NB4 (cell line): ENCODE results near the gene GPATCH3.

Experiments used
- POLR2A ChIP-seq: IDR thresholded peaks from 2 replicates; pipeline ENCODE4 v1.6.1; 2011; ENCODE audit warnings: mild to moderate bottlenecking; ENCODE audit not compliant: insufficient read length; ENCODE audit errors: extremely low read depth
- TF ChIP-seq, protein P1 (sequence below): IDR thresholded peaks from one replicate; pipeline ENCODE4 v1.5.1; 2012; ENCODE audit warnings: low read depth, low read length
- TF ChIP-seq, protein P2 (sequence below): IDR thresholded peaks from 2 replicates; pipeline ENCODE4 v1.6.1; 2011; ENCODE audit warnings: low read depth, low read length

DNA sequence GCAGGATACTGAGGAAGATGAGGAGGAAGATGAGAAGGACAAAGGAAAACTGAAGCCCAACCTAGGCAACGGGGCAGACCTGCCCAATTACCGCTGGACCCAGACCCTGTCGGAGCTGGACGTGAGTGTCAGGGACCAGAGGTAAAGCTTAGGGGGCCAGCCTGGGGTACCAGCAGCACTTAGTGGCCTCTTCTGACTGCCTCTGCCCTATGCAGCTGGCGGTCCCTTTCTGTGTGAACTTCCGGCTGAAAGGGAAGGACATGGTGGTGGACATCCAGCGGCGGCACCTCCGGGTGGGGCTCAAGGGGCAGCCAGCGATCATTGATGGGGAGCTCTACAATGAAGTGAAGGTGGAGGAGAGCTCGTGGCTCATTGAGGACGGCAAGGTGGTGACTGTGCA, 42.4 kb upstream of the GPATCH3 start:
- TF ChIP-seq, protein P1, sequence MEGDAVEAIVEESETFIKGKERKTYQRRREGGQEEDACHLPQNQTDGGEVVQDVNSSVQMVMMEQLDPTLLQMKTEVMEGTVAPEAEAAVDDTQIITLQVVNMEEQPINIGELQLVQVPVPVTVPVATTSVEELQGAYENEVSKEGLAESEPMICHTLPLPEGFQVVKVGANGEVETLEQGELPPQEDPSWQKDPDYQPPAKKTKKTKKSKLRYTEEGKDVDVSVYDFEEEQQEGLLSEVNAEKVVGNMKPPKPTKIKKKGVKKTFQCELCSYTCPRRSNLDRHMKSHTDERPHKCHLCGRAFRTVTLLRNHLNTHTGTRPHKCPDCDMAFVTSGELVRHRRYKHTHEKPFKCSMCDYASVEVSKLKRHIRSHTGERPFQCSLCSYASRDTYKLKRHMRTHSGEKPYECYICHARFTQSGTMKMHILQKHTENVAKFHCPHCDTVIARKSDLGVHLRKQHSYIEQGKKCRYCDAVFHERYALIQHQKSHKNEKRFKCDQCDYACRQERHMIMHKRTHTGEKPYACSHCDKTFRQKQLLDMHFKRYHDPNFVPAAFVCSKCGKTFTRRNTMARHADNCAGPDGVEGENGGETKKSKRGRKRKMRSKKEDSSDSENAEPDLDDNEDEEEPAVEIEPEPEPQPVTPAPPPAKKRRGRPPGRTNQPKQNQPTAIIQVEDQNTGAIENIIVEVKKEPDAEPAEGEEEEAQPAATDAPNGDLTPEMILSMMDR = no peak
- TF ChIP-seq POLR2A = no peak
- TF ChIP-seq, protein P2, sequence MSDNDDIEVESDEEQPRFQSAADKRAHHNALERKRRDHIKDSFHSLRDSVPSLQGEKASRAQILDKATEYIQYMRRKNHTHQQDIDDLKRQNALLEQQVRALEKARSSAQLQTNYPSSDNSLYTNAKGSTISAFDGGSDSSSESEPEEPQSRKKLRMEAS = no peak
